Astrocyte (in vitro differentiated cells and primary cell): ENCODE data around the gene PLGRKT.

Source experiments
- EZH2 ChIP-seq: IDR thresholded peaks from 2 replicates; pipeline ENCODE4 v1.6.1; 2012; ENCODE audit warnings: mild to moderate bottlenecking, low read length, inconsistent platforms; ENCODE audit not compliant: insufficient read depth
- TF ChIP-seq, protein P1 (sequence below): IDR thresholded peaks from 2 replicates; pipeline ENCODE4 v1.5.1; 2011; ENCODE audit warnings: low read depth, mild to moderate bottlenecking, inconsistent platforms, low read length, moderate library complexity; ENCODE audit not compliant: insufficient read depth

DNA sequence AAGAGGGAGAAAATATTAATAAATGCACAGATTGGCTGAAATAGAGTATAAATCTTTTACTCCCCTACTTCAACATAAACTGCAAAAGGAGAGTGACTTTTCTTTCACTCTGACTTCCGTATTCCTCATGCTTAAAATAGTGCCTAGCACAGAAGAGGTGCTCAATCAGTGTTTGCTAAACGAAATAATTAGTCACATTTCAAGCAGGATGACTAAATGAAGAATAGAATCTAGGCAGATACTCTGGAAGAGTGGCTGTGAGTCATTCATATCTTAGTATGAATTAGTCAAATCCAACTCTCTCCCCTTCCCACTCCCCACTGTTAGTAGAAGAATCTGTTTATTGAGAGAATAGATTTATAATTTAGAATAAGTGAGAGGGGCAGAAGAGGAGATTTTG is 17.5 kb upstream of the PLGRKT start:
- TF ChIP-seq, protein P1, sequence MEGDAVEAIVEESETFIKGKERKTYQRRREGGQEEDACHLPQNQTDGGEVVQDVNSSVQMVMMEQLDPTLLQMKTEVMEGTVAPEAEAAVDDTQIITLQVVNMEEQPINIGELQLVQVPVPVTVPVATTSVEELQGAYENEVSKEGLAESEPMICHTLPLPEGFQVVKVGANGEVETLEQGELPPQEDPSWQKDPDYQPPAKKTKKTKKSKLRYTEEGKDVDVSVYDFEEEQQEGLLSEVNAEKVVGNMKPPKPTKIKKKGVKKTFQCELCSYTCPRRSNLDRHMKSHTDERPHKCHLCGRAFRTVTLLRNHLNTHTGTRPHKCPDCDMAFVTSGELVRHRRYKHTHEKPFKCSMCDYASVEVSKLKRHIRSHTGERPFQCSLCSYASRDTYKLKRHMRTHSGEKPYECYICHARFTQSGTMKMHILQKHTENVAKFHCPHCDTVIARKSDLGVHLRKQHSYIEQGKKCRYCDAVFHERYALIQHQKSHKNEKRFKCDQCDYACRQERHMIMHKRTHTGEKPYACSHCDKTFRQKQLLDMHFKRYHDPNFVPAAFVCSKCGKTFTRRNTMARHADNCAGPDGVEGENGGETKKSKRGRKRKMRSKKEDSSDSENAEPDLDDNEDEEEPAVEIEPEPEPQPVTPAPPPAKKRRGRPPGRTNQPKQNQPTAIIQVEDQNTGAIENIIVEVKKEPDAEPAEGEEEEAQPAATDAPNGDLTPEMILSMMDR = no peak
- no peak for TF ChIP-seq EZH2
